GM23338 (cell line): ENCODE results near the gene JARID2. TPM values are rescaled to one million over a fixed set of nuclear protein-coding genes. Genes with fewer than 3 reads are reported as not detected.

Experiments used
- ATAC-seq: fragments of 200-7000 bp; cut with Tn5 transposase; 3 replicates; pipeline ENCODE4 v1.9.1; 2020
- DNase-seq: peaks from one replicate; pipeline ENCODE4 v3.0.0-alpha.2; 2015; ENCODE audit warnings: low spot score
- H2AFZ ChIP-seq: fragments of 200-600 bp; sonication (generic); 2 replicates; pipeline ENCODE4 v1.8.0; 2016; ENCODE audit warnings: antibody characterized with exemption, mild to moderate bottlenecking, moderate library complexity
- H3F3A ChIP-seq: fragments of 200-600 bp; sonication (generic); replicated peaks from 2 replicates; pipeline ENCODE4 v1.8.0; 2017; ENCODE audit warnings: antibody characterized with exemption, mixed run types, low read depth
- H3K27ac ChIP-seq: fragments of 200-600 bp; sonication (generic); 2 replicates; pipeline ENCODE4 v1.6.1; 2016; ENCODE audit warnings: low read depth
- H3K27me3 ChIP-seq: fragments of 200-600 bp; sonication (generic); 2 replicates; pipeline ENCODE4 v1.8.0; 2016; ENCODE audit warnings: mild to moderate bottlenecking, mixed run types, moderate library complexity; ENCODE audit not compliant: insufficient read depth
- H3K36me3 ChIP-seq: fragments of 200-600 bp; sonication (generic); 2 replicates; pipeline ENCODE4 v1.8.0; 2016; ENCODE audit warnings: mild to moderate bottlenecking; ENCODE audit not compliant: insufficient read depth
- H3K4me1 ChIP-seq: fragments of 200-600 bp; sonication (generic); 2 replicates; pipeline ENCODE4 v1.8.0; 2016; ENCODE audit warnings: mild to moderate bottlenecking, moderate library complexity; ENCODE audit not compliant: insufficient read depth
- H3K4me2 ChIP-seq: fragments of 200-600 bp; sonication (generic); 2 replicates; pipeline ENCODE4 v1.7.1; 2017; ENCODE audit warnings: mixed run types
- H3K4me3 ChIP-seq: fragments of 200-600 bp; sonication (generic); 2 replicates; pipeline ENCODE4 v1.6.1; 2016; ENCODE audit warnings: mixed run types
- H3K79me2 ChIP-seq: fragments of 200-600 bp; sonication (generic); replicated peaks from 2 replicates; pipeline ENCODE4 v1.8.0; 2017; ENCODE audit warnings: mild to moderate bottlenecking; ENCODE audit not compliant: insufficient read depth
- H3K9me2 ChIP-seq: fragments of 200-600 bp; sonication (generic); 2 replicates; pipeline ENCODE4 v1.8.0; 2017; ENCODE audit not compliant: insufficient read depth
- H4K20me1 ChIP-seq: fragments of 200-600 bp; sonication (generic); replicated peaks from 2 replicates; pipeline ENCODE4 v1.8.0; 2017; ENCODE audit warnings: mild to moderate bottlenecking; ENCODE audit not compliant: insufficient read depth
- H3K27ac Mint-ChIP-seq: 2 replicates; pipeline ENCODE4 v1.8.0; 2020; ENCODE audit warnings: inconsistent platforms, mild to moderate bottlenecking, moderate library complexity, mixed read lengths
- H3K27me3 Mint-ChIP-seq: 3 replicates; pipeline ENCODE4 v1.8.0; 2022; ENCODE audit warnings: low read depth, mild to moderate bottlenecking, moderate library complexity, mixed read lengths, inconsistent platforms; ENCODE audit not compliant: insufficient read depth, poor library complexity
- H3K36me3 Mint-ChIP-seq: 3 replicates; pipeline ENCODE4 v1.8.0; 2021; ENCODE audit warnings: low read depth, mild to moderate bottlenecking, inconsistent platforms, moderate library complexity, mixed read lengths
- H3K4me1 Mint-ChIP-seq: 3 replicates; pipeline ENCODE4 v1.8.0; 2020; ENCODE audit warnings: mild to moderate bottlenecking, inconsistent platforms, mixed read lengths
- H3K4me3 Mint-ChIP-seq: 3 replicates; pipeline ENCODE4 v1.8.0; 2021; ENCODE audit warnings: moderate library complexity, mild to moderate bottlenecking, inconsistent platforms, mixed read lengths
- H3K9me3 Mint-ChIP-seq: 3 replicates; pipeline ENCODE4 v1.8.0; 2020; ENCODE audit warnings: moderate library complexity, mild to moderate bottlenecking, inconsistent platforms, mixed read lengths
- CREB1 ChIP-seq: fragments of 250-450 bp; sonication (Bioruptor Pico); IDR thresholded peaks from 2 replicates; pipeline ENCODE4 v1.5.0; 2020; ENCODE audit warnings: low read depth, mild to moderate bottlenecking, moderate library complexity
- CTCF ChIP-seq, 2 experiments: fragments of 200-600 bp in 1 of 2; sonication (generic) in 1 of 2; conservative IDR thresholded peaks; 2 replicates each; pipeline versions ENCODE4 v1.5.1 to v1.6.1; 2016 to 2017; ENCODE audit warnings: antibody characterized with exemption in 2 of 2, low read depth in 2 of 2, mild to moderate bottlenecking in 2 of 2, moderate library complexity in 1 of 2
- ETS1 ChIP-seq: IDR thresholded peaks from 2 replicates; pipeline ENCODE4 v1.6.1; 2016; ENCODE audit warnings: antibody characterized with exemption
- EZH2 ChIP-seq: fragments of 200-600 bp; sonication (generic); IDR thresholded peaks from one replicate; pipeline ENCODE4 v1.8.0; 2017; ENCODE audit warnings: antibody characterized with exemption, mild to moderate bottlenecking, low read depth; ENCODE audit not compliant: unreplicated experiment
- EZH2phosphoT487 ChIP-seq: fragments of 200-600 bp; sonication (generic); IDR thresholded peaks from one replicate; pipeline ENCODE4 v1.8.1; 2018; ENCODE audit warnings: antibody characterized with exemption; ENCODE audit not compliant: unreplicated experiment
- JUNB ChIP-seq: IDR thresholded peaks from one replicate; pipeline ENCODE4 v1.6.1; 2016; ENCODE audit warnings: antibody characterized with exemption; ENCODE audit not compliant: unreplicated experiment
- NANOG ChIP-seq: IDR thresholded peaks from 2 replicates; pipeline ENCODE4 v1.6.1; 2016; ENCODE audit warnings: antibody characterized with exemption, borderline replicate concordance
- POLR2AphosphoS5 ChIP-seq: IDR thresholded peaks from 2 replicates; pipeline ENCODE4 v1.6.1; 2016; ENCODE audit warnings: antibody characterized with exemption, low read depth
- ZNF114 ChIP-seq: fragments of 250-450 bp; sonication (Bioruptor Pico); IDR thresholded peaks from 2 replicates; pipeline ENCODE4 v1.5.0; 2020; ENCODE audit warnings: mild to moderate bottlenecking, moderate library complexity
- ZNF331 ChIP-seq: fragments of 250-450 bp; sonication (Bioruptor Pico); IDR thresholded peaks from 2 replicates; pipeline ENCODE4 v1.5.0; 2020; ENCODE audit warnings: low read depth, mild to moderate bottlenecking, moderate library complexity
- ZNF462 ChIP-seq: fragments of 250-450 bp; sonication (Bioruptor Pico); IDR thresholded peaks from 2 replicates; pipeline ENCODE4 v1.5.0; 2020; ENCODE audit warnings: mild to moderate bottlenecking, moderate library complexity
- polyA plus RNA-seq: library from polyadenylated mRNA; unstranded; fragments of >200 nt; fragmentation: Nextera tagmentation; extraction: Ambion mirVana; gene quantifications from 2 replicates; pipeline ENCODE4 v1.2.1, GENCODE V29; 2016
- total RNA-seq: library from RNA; depleted of rRNA; stranded (reverse); fragments of >200 nt; shearing (Covaris generic); gene quantifications from 2 replicates; pipeline ENCODE4 v1.2.3, GENCODE V29; 2014

JARID2 gene
- total and polyA plus RNA-seq, 2 experiments from 2014 or later: 92.8 to 196 TPM

GRCh38 chr6:15534974-15535373, 289.1 kb downstream of the JARID2 start (continued):
- TF ChIP-seq CTCF (conservative IDR thresholded peaks at IDR 0.05; ENCODE audit: low read depth in 2 of 2): no peak

- Mint-ChIP-seq H3K4me3 (no peak overlapping the region), H3K36me3 (peaks cover 13% of the 10 kb centered on the region; the same call in 2 of the 3 replicates), H3K9me3 (peaks cover 12% of the 10 kb centered on the region; the same call in 2 of the 3 replicates), H3K27ac (no peak overlapping the region), H3K27me3 (peaks cover 5% of the 10 kb centered on the region), H3K4me1 (no peaks in the 10 kb centered on the region)
- Histone ChIP-seq H3K36me3 (no peaks in the 10 kb centered on the region), H3K9me2 (no peaks in the 10 kb centered on the region), H3F3A (no peaks in the 10 kb centered on the region), H3K27me3 (no peaks in the 10 kb centered on the region), H3K79me2 (no peaks in the 10 kb centered on the region), H2AFZ (no peak overlapping the region), H3K4me3 (no peak overlapping the region), H3K27ac (no peak overlapping the region; the same call in 1 of the 2 replicates), H3K4me2 (no peak overlapping the region), H4K20me1 (peaks cover 3% of the 10 kb centered on the region; the same call in 1 of the 2 replicates), H3K4me1 (no peaks in the 10 kb centered on the region)
- ATAC-seq (no peak), DNase-seq (no peak)
- TF ChIP-seq NANOG (no peak), EZH2 (no peak), ZNF462 (CRISPR knock-in tag) (no peak), CTCF (conservative IDR thresholded peaks at IDR 0.05; ENCODE audit: low read depth in 2 of 2) (no peak), JUNB (no peak), ZNF114 (CRISPR knock-in tag) (no peak), ZNF331 (CRISPR knock-in tag) (no peak), EZH2phosphoT487 (no peak), POLR2AphosphoS5 (no peak), CREB1 (no peak), ETS1 (no peak)
These were observed 289.8 kb downstream of the JARID2 start for GRCh38 chr6:15535495-15536197.
